Upper lobe of right lung (tissue), 1 donor: ENCODE measurements around the gene SOX10. TPM values are rescaled to one million over a fixed set of nuclear protein-coding genes. Genes with fewer than 3 reads are reported as not detected.

Experiments
- ATAC-seq: fragments of 200-7000 bp; cut with Tn5 transposase; one replicate; pipeline ENCODE4 v1.9.1; 2020; ENCODE audit warnings: mild to moderate bottlenecking, moderate library complexity
- DNase-seq: peaks from one replicate; pipeline ENCODE4 v3.0.0-alpha.2; 2020
- H3K27ac ChIP-seq: fragments of 200-600 bp; one replicate; pipeline ENCODE4 v1.8.0; 2022
- H3K27me3 ChIP-seq: fragments of 200-600 bp; one replicate; pipeline ENCODE4 v1.8.0; 2022; ENCODE audit warnings: mild to moderate bottlenecking
- H3K36me3 ChIP-seq: fragments of 200-600 bp; one replicate; pipeline ENCODE4 v1.8.0; 2022
- H3K4me1 ChIP-seq: fragments of 200-600 bp; one replicate; pipeline ENCODE4 v1.8.0; 2022
- H3K4me3 ChIP-seq: fragments of 200-600 bp; one replicate; pipeline ENCODE4 v1.8.0; 2022; ENCODE audit warnings: mild to moderate bottlenecking
- H3K9me3 ChIP-seq: fragments of 200-600 bp; one replicate; pipeline ENCODE4 v1.8.0; 2022
- CTCF ChIP-seq: fragments of 200-600 bp; IDR thresholded peaks from one replicate; pipeline ENCODE4 v1.8.0; 2022; ENCODE audit warnings: antibody characterized with exemption
- intact Hi-C: fragments of 100-400 bp; cut with DNase I; formaldehyde crosslinking; loops from one replicate; pipeline ENCODE4 v1.11.0; 2022
- total RNA-seq: library from RNA; stranded (reverse); fragmentation: NEBNext Ultra II Directional; extraction: Animal tissue kit (Norgen Biotek cat#: 25700); gene quantifications from one replicate; pipeline ENCODE4 v1.2.1, GENCODE V29; 2021
- donor health status: DM: no; HTN: yes; CAD: no; lungs with severe emphysema.

Gene SOX10
- total RNA-seq, 1 donor from 2014 or later = not detected

GRCh38 chr22:38030311-38031133 lies 46.2 kb upstream of the SOX10 start:
- Histone ChIP-seq H3K9me3 (no peaks in the 10 kb centered on the region), H3K27me3 (no peaks in the 10 kb centered on the region), H3K4me1 (peaks cover 18% of the 10 kb centered on the region), H3K27ac (no peak overlapping the region), H3K4me3 (no peak overlapping the region), H3K36me3 (no peaks in the 10 kb centered on the region)
- DNase-seq (no peak), ATAC-seq (no peak)
- TF ChIP-seq CTCF = no peak
- intact Hi-C loops = no loop called here

GRCh38 chr22:38029901-38030300 lies 45.5 kb upstream of the SOX10 start:
- DNase-seq (no peak), ATAC-seq (no peak)
- no peak for TF ChIP-seq CTCF
- no peak overlapping the region for H3K4me3 ChIP-seq
- no peaks in the 10 kb centered on the region for H3K36me3 ChIP-seq
- H3K27me3 ChIP-seq = no peaks in the 10 kb centered on the region
- no peak overlapping the region for H3K27ac ChIP-seq
- intact Hi-C loops = no loop called here
- H3K4me1 ChIP-seq = peaks cover 18% of the 10 kb centered on the region
- H3K9me3 ChIP-seq = no peaks in the 10 kb centered on the region

- Histone ChIP-seq H3K4me3 (no peak overlapping the region), H3K9me3 (no peaks in the 10 kb centered on the region), H3K27ac (no peak overlapping the region), H3K27me3 (no peaks in the 10 kb centered on the region), H3K36me3 (no peaks in the 10 kb centered on the region), H3K4me1 (peaks cover 14% of the 10 kb centered on the region)
- no peak for TF ChIP-seq CTCF
- DNase-seq = no peak
- no peak for ATAC-seq
- intact Hi-C loops = no loop called here
These were observed 45.0 kb upstream of the SOX10 start for GRCh38 chr22:38029370-38029769.

GRCh38 chr22:38028344-38029130 lies 44.2 kb upstream of the SOX10 start:
- H3K27me3 ChIP-seq = no peaks in the 10 kb centered on the region
- TF ChIP-seq CTCF = no peak
- ATAC-seq = peak; percentile 6
- peaks cover 6% of the 10 kb centered on the region for H3K4me1 ChIP-seq
- no peaks in the 10 kb centered on the region for H3K9me3 ChIP-seq
- no peaks in the 10 kb centered on the region for H3K36me3 ChIP-seq
- intact Hi-C loops = no loop called here
- DNase-seq = no peak
- H3K27ac ChIP-seq = no peak overlapping the region
- no peak overlapping the region for H3K4me3 ChIP-seq

GRCh38 chr22:38027487-38027886 lies 43.1 kb upstream of the SOX10 start:
- Histone ChIP-seq H3K36me3 (no peaks in the 10 kb centered on the region), H3K4me3 (no peak overlapping the region), H3K27me3 (no peaks in the 10 kb centered on the region), H3K9me3 (no peaks in the 10 kb centered on the region), H3K4me1 (no peaks in the 10 kb centered on the region), H3K27ac (no peak overlapping the region)
- ATAC-seq (no peak), DNase-seq (no peak)
- no peak for TF ChIP-seq CTCF
- intact Hi-C loops = no loop called here
